ENCODE data around the gene KLK12. TPM values are rescaled to one million over a fixed set of nuclear protein-coding genes. Genes with fewer than 3 reads are reported as not detected.
A peak's percentile ranks its signal among the peaks of the same experiment; 100 is the strongest.

The KLK12 gene
- total RNA-seq, 2 experiments from 2014 or later, result not detected

DNA sequence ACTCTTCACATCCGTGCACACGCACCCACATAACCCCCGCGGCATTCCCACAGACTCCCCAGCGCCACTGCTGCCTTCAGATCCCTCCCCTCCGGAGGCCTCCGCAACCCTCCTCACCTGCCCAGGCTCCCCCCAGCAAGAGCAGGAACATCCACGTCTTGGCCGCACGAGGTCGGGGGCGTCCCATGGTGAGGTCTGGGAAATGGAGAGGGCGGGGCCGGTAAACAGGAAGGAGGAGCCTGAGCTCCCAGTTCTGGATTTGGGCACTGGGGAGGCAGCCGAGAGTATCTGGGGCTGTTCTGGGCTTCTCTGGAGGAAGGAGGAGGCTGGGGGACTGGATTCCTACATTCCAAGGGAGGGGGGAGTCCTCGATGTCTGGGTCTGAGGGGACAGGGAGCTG, 33.8 kb downstream of the KLK12 start:
- TF ChIP-seq, protein P1, sequence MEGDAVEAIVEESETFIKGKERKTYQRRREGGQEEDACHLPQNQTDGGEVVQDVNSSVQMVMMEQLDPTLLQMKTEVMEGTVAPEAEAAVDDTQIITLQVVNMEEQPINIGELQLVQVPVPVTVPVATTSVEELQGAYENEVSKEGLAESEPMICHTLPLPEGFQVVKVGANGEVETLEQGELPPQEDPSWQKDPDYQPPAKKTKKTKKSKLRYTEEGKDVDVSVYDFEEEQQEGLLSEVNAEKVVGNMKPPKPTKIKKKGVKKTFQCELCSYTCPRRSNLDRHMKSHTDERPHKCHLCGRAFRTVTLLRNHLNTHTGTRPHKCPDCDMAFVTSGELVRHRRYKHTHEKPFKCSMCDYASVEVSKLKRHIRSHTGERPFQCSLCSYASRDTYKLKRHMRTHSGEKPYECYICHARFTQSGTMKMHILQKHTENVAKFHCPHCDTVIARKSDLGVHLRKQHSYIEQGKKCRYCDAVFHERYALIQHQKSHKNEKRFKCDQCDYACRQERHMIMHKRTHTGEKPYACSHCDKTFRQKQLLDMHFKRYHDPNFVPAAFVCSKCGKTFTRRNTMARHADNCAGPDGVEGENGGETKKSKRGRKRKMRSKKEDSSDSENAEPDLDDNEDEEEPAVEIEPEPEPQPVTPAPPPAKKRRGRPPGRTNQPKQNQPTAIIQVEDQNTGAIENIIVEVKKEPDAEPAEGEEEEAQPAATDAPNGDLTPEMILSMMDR (IDR thresholded peaks at IDR 0.05), result no peak
- DNase-seq (no peak), ATAC-seq (no peak)
- H3K27me3 Mint-ChIP-seq, result peaks cover 43% of the 10 kb centered on the region
- no peak overlapping the region for H3K4me3 Mint-ChIP-seq
- no peaks in the 10 kb centered on the region for H3K36me3 Mint-ChIP-seq (ENCODE audit: low read depth)
- H3K9me3 Mint-ChIP-seq, result no peaks in the 10 kb centered on the region
- ChIA-PET POLR2A (no interaction called here), CTCF (no interaction called here)
- H3K4me1 Mint-ChIP-seq (ENCODE audit: low read depth), result no peaks in the 10 kb centered on the region
- intact Hi-C loops (cut with micrococcal nuclease), result no loop called here
- no peak overlapping the region for H3K27ac Mint-ChIP-seq

DNA sequence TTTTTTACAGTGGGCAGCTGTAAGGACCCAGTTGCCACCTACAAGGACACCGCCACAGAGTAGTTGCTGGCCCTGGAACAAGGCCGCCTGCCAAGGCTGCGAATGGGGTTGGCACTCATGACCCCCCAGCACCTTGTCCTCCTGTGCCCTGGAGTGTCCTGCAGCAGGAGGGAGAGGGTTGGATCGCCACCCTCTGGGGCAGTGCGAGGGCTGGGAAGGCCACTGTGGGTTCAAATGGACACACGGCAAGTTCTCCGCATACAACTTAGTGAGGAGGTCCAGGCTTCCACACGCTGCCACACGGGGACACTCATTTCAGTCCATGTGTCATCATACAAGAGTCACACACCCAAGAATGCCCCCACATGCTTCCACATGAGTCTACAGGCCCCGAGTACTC, 34.4 kb downstream of the KLK12 start:
- H3K27me3 Mint-ChIP-seq, result peaks cover 43% of the 10 kb centered on the region
- DNase-seq (no peak), ATAC-seq (no peak)
- no peaks in the 10 kb centered on the region for H3K36me3 Mint-ChIP-seq (ENCODE audit: low read depth)
- CTCF ChIA-PET, result no interaction called here
- TF ChIP-seq, protein P1 (IDR thresholded peaks at IDR 0.05), result no peak
- no peak overlapping the region for H3K4me3 Mint-ChIP-seq
- H3K9me3 Mint-ChIP-seq, result no peaks in the 10 kb centered on the region
- no peak overlapping the region for H3K27ac Mint-ChIP-seq
- POLR2A ChIA-PET, result interaction anchor here (0.7 kb wide), 1 partner anchor 530 kb away, joined by 3 read pairs; no protein-coding TSS in a partner anchor
- intact Hi-C loops (cut with micrococcal nuclease), result no loop called here
- no peaks in the 10 kb centered on the region for H3K4me1 Mint-ChIP-seq (ENCODE audit: low read depth)

DNA sequence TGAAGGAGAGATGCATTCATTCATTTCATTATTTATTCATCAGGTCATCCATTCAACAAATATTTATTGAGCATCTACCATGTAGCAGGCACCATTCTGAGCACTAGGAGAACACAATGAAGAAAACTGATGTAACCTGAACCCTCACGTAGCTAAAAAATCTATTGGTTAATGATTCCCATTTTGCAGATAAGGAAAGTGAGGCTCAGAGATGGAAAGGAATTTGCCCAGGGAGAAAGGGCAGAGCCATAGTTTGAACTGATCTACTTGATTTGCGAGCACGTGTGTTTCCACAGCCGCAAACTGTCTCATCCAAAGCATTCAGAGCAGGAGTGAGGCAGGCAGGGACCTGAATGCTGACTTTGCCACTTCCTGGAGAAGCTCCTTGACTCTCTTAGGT, 36.1 kb downstream of the KLK12 start:
- Mint-ChIP-seq H3K36me3 (ENCODE audit: low read depth) (no peaks in the 10 kb centered on the region), H3K9me3 (no peaks in the 10 kb centered on the region), H3K4me3 (no peak overlapping the region), H3K4me1 (ENCODE audit: low read depth) (no peaks in the 10 kb centered on the region), H3K27ac (no peak overlapping the region), H3K27me3 (peaks cover 41% of the 10 kb centered on the region)
- no peak for DNase-seq
- CTCF ChIA-PET, result no interaction called here
- intact Hi-C loops (cut with micrococcal nuclease), result no loop called here
- ATAC-seq, result no peak
- TF ChIP-seq, protein P1 (IDR thresholded peaks at IDR 0.05), result no peak
- POLR2A ChIA-PET, result no interaction called here

DNA sequence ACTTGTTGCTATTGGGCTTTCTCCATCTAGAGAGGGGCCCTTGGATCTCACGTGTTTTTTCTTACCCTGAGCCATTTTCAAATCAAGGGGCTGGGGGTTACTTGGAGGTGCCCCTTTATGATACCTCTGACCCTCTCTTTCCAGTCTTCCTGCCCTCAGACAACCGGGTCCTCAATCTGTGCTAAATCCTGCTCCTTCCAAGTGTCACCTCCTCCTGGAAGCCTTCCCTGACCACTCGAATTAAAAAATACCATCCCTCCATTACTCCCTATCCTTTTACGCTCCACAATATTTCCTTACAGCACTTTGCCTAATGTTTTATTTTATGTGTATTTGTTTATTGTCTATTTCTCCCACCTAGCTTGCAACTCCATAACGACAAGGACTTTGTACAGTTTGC, 36.7 kb downstream of the KLK12 start:
- peaks cover 38% of the 10 kb centered on the region for H3K27me3 Mint-ChIP-seq
- no peaks in the 10 kb centered on the region for H3K36me3 Mint-ChIP-seq (ENCODE audit: low read depth)
- no peak for ATAC-seq
- intact Hi-C loops (cut with micrococcal nuclease), result no loop called here
- H3K27ac Mint-ChIP-seq, result no peak overlapping the region
- no peak for DNase-seq
- no peak overlapping the region for H3K4me3 Mint-ChIP-seq
- POLR2A ChIA-PET, result no interaction called here
- H3K4me1 Mint-ChIP-seq (ENCODE audit: low read depth), result no peaks in the 10 kb centered on the region
- CTCF ChIA-PET, result no interaction called here
- H3K9me3 Mint-ChIP-seq, result no peaks in the 10 kb centered on the region
- TF ChIP-seq, protein P1 (IDR thresholded peaks at IDR 0.05), result no peak

DNA sequence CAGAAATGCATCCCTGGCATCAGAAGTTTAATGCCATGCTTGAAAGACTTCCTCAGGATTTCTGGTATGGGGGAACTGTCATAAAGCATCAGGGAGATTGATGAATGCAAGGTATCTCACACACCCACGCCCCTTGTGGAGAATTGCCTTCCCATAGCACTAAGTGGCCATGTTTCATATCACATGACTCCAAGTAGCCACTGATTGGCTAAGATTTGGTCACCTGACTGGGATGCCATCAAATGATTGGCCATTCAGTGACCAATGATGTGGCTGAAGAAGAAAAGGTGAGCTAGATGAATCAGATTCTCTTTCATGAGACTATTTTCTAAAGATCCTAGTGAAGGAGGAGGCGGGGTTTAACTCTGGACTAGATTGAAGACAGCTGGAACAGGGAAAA, 40.7 kb downstream of the KLK12 start:
- intact Hi-C loops (cut with micrococcal nuclease), result no loop called here
- ATAC-seq (peak; percentile 34), DNase-seq (peak; percentile 27)
- Mint-ChIP-seq H3K9me3 (no peaks in the 10 kb centered on the region), H3K27me3 (peaks cover 27% of the 10 kb centered on the region), H3K4me3 (no peak overlapping the region), H3K36me3 (ENCODE audit: low read depth) (no peaks in the 10 kb centered on the region), H3K4me1 (ENCODE audit: low read depth) (no peaks in the 10 kb centered on the region), H3K27ac (no peak overlapping the region)
- POLR2A ChIA-PET, result no interaction called here
- CTCF ChIA-PET, result interaction anchor here (0.6 kb wide), 1 partner anchor 27 kb away, joined by 3 read pairs; no protein-coding TSS in a partner anchor
- TF ChIP-seq, protein P1 (IDR thresholded peaks at IDR 0.05), result no peak

All from activated CD8-positive, alpha-beta T cell treated with anti-CD3 and anti-CD28 coated beads for 36 hours (primary cell).